Measurements from ENCODE around the gene BLOC1S4.
"Not testable (repeated sequence)": the region's sequence is repeated elsewhere in the genome, so short reads cannot be mapped to it uniquely, and the experiment has no call there.

Gene BLOC1S4

GRCh38 chr4:6719611-6720179 is 3.7 kb downstream of the BLOC1S4 start:
- no peak for DNase-seq

DNA sequence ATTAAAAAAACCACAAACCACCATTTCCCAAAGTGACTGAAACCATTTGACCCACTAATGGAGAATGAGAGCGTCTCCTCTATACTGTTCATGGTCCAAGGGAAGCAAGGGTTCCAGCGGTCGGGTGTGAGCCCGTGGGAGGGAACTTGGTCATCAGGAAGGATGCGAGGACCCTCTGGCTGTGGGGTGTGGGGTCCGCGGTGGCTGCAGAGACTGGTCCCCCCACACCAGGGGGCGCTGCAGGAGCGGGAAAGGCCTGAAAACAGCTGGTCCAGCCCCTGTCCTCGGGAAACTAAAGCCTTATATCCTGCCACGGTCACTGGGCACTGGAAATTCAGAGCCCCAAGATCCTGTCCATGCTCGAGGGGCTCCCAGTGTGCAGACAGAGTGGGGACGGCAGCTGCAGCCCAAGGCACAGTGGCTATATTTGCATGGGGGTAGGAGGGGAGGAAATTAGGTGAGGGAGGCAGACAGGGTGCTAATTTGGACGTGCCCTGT is 4.3 kb downstream of the BLOC1S4 start:
- DNase-seq, result no peak

GRCh38 chr4:6721121-6721520 is 5.1 kb downstream of the BLOC1S4 start:
- no peak for DNase-seq

- no peak for DNase-seq
Measured at GRCh38 chr4:6722891-6723290, 6.9 kb downstream of the BLOC1S4 start.

DNA sequence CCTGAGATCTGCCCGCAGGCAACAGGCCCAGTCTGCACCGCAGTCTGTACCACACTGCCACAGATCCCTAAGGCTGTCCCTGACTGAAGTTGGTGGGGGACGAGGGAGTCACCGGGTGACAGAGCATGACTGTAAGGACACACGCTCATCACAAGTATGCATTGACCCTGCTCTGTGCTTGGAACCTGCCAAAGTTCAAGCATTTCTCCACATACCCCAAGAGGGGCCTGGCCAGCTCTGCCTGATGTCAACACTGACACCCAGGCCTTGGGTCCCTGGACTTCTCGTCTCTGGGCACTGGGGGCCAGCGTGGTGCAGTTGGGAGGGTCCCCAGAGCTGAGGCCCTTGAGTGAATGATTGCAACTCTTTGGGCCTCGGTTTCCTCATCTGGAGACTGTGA is 7.9 kb downstream of the BLOC1S4 start:
- DNase-seq, result no peak

DNA sequence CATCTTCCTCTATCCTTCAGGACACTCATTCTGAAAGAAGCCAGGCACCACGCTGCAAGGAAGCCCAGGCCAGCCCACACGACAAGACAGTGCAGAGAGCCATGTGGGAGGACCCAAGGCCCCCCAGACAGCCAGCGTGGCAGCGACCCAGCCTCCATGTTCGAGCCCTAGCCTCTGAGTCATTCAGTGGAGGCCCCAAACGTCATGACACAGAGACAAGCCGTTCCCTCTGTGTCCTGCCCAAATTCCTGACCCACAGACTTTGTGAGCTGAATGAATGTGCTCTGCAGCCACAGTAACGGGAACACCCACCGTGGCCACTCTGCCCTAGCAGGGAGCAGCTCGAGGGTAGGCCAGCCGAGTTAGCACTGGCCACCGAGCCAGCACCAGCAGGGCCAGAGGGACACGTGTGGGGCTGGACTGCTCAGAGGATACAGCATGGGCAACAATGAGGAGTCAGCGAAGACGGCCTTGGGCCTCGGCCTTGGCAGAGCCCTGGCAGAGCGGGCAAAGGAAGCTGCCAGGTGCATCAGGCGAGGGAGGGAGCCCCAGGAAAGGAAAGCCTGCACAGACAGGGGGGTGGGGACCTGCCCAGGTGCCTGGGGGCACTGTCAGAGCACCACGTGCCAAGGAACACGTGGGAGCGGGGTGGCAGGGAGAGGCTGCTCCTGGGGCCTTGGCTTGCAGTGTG is 8.6 kb downstream of the BLOC1S4 start:
- DNase-seq, result no peak

GRCh38 chr4:6725427-6725961 is 9.5 kb downstream of the BLOC1S4 start:
- not testable (repeated sequence) for DNase-seq

GRCh38 chr4:6727081-6727942 is 11.3 kb downstream of the BLOC1S4 start:
- DNase-seq, result no peak

DNA sequence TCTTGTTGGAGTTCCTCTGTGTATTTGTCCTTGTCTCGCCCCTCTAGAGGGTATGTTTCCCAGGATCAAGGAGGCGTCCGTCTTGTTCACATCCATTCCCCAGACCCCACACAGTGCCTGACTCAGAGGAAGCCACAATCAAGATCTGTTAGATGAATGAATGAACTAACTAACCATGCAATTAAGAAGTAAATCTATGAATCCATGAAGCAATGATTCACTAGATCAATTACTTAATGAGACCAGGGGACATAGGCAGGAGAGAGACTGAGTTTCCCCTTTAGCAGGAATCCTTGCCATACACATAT is 11.9 kb downstream of the BLOC1S4 start:
- DNase-seq, result no peak

DNA sequence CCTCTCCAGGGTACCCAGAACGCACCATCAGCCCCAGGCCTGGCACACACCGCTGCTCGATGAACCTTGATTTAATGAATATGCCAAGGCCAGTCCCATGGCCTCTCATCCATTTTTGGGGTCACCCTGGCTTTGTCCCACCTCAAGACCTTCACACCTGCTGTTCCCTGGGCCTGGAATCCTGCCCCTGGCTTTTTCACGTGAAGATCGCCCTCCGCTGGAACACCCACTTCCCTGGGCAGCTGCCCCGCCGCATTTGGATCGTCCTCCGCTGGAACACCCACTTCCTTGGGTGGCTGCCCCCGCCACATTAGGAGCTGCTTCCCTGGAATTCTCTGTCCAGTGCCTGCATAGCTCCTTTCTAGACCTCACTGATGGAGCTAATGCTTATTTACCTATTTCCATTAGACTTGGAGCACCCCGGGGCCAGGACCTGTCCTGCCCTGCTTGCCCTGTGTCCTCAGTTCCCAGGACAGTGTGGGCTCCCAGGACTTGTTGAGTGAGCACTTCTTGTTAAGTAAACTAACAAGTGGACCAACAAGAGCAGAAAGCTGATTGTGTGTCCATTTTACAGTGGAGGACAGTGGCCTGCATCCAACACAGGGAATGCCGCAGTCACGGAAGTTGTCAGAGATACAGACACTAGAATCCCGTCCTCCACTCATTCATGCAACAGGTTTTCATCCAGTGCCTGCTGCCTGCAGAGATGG is 12.5 kb downstream of the BLOC1S4 start:
- DNase-seq, result no peak

- DNase-seq, result no peak
Measured at GRCh38 chr4:6730603-6731317, 14.8 kb downstream of the BLOC1S4 start.

GRCh38 chr4:6731318-6731675 is 15.3 kb downstream of the BLOC1S4 start:
- DNase-seq, result no peak

GRCh38 chr4:6731780-6732179 is 15.8 kb downstream of the BLOC1S4 start:
- DNase-seq, result no peak

DNA sequence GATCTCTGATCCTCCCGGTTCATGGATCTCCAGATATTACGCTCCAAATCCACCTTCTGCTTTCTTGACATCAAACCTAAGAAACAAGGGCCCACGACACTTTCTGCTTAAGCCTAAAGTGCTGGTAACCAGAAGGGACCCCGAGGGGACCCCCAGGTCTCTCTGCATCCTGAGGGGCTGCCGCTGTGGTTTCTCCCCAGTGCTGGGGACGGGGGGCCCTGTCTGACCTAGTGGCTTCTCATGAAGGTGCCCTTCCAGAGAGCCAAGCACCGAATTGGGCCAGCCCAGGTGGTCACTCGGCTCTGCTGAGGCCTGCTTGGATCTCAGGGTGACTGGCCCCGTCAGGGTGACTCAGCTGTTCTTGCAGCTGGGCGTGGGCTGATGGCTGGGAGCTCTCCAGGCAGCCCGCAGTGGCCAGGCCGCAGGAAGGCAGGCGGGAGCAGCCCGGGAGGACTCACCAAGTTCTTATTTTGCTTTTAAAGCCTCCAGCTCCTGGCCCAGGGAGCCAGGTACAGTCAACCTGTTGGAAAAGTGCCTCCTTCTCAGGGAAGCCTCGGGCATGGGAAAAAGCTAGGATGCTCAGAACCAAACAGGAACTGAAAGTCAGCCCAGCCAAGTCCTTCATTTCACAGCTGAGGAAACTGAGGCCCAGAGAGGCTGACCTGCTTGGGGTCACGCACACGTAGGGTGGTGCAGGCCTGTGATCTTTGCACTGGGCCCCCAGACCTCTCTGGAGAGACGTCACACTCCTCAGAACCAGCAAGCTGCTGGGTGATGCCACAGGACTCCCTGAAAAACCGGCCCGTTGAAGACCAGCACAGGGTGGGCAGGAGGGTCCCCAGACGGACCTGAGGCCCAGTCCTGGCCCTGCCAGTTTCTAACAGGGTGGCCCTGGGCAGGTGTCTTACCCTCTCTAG is 16.7 kb downstream of the BLOC1S4 start:
- no peak for DNase-seq

GRCh38 chr4:6733358-6734164 is 17.6 kb downstream of the BLOC1S4 start:
- no peak for DNase-seq

GRCh38 chr4:6734165-6734786 is 18.3 kb downstream of the BLOC1S4 start:
- no peak for DNase-seq

DNA sequence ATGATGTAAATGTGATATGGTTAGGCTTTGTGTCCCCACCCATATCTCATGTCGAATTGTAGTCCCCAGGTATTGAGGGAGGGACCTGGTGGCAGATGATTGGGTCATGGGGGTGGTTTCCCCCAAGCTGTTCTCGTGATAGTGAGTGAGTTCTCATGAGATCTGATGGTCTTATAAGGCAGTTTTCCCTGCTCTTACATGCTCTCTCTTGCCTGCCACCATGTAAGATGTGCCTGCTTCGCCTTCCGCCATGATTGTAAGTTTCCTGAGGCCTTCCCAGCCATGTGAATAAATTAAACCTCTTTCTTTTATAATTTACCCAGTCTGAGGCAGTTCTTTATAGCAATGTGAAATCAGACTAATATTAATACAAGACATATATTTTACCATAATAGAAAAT is 23.9 kb downstream of the BLOC1S4 start:
- no peak for DNase-seq

- DNase-seq, result no peak
Measured at GRCh38 chr4:6740347-6740746, 24.4 kb downstream of the BLOC1S4 start.

DNA sequence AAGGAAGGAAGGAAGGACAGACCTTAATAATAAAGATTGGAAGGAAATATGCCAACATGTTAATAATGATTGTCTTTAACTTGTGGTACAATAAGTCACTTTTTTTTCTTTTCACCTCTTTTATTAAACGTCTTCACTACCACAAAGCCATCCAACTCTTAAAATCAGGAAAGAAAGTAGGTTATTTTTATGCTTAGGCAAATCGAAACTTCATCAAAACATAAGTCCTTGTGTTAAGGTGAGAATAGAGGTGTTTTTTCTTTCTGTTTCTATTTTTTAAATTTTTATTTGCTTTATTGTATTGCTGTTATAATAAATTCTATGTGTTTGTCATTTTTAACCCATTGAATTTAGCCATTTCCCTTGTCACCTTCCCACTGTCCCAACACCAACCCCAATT is 26.5 kb downstream of the BLOC1S4 start:
- no peak for DNase-seq

DNA sequence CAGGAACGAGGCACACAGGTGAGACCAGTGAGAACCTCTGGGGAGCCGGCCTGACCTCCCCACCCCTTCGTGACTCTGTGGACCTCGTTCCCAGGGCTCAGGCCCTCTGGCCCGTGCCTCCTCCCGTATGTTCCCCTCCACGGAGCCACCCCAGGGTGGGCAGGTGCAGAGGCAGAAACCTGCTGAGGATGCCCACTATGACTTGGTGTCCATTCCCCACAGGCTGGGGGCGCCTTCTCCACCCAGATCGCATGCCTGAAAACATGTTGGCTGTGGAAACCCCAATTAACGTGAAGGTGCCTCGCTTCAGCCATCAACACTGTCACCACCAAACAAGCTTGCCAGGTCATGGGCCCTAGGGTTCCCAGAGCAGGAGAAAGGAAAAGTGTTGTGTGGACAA is 27.0 kb downstream of the BLOC1S4 start:
- DNase-seq, result no peak
